ENCODE results near the gene RPRD1A. TPM values are rescaled to one million over a fixed set of nuclear protein-coding genes. Genes with fewer than 3 reads are reported as not detected.
"Not testable (repeated sequence)": the region's sequence is repeated elsewhere in the genome, so short reads cannot be mapped to it uniquely, and the experiment has no call there.

Gene RPRD1A
- total RNA-seq, 1 experiment from 2014 or later: 65.1 TPM

DNA sequence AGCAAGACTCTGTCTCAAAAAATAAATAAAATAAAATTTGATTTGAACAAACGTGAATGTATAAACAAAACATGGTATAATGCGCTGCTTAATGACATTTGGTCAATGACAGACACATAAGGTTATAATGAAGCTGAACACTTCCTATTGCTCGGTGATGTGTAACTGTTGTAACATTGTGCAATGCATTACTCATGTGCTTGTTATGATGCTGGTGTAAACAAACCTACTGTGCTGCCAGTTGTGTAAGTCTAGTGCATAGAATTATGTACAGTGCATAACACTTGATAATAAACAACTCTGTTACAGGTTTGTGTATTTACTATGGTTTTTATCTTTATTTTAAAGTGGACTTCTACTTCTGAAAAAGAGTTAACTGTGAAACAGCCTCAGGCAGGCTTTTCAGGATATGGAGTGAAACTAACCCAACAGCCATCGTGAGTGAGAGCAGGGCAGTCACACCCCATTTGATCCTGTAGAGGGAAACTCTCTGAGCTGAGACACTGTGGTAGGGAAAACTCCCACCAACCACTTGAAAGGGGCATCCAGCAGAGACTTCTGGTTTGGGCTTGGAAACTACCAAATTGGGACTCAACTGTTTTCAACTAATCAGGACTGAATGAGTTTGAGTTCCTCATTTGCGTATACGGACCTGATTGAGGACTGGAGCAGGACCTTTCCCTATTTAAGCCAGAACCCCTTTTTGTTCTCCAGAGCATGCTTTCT, 8.7 kb upstream of the RPRD1A start:
- no peaks in the 10 kb centered on the region for H3K4me1 ChIP-seq (ENCODE audit: insufficient read depth, low read length, poor library complexity, severe bottlenecking)
- H3K27me3 ChIP-seq (replicated peaks; ENCODE audit: insufficient read depth, low read depth, low read length, poor library complexity): no peaks in the 10 kb centered on the region
- no peaks in the 10 kb centered on the region for H3K9me3 ChIP-seq (ENCODE audit: low read depth, low read length, poor library complexity, severe bottlenecking)
- CTCF ChIA-PET: no interaction called here
- no peak overlapping the region for H3K27ac ChIP-seq (ENCODE audit: low read depth, low read length, poor library complexity, severe bottlenecking)
- DNase-seq (ENCODE audit: low spot score): no peak
- H3K4me3 ChIP-seq (ENCODE audit: low read depth, low read length, poor library complexity, severe bottlenecking): no peak overlapping the region
- POLR2A ChIA-PET (ENCODE audit: low non-redundant PET): no interaction called here
- BruUV-seq (replicated peaks): no TSS peak
- intact Hi-C loops (cut with micrococcal nuclease; ENCODE audit: unreplicated experiment): no loop called here
- H3K36me3 ChIP-seq (ENCODE audit: insufficient read depth, low read length, poor library complexity, severe bottlenecking): no peaks in the 10 kb centered on the region
- TF ChIP-seq, protein P1, sequence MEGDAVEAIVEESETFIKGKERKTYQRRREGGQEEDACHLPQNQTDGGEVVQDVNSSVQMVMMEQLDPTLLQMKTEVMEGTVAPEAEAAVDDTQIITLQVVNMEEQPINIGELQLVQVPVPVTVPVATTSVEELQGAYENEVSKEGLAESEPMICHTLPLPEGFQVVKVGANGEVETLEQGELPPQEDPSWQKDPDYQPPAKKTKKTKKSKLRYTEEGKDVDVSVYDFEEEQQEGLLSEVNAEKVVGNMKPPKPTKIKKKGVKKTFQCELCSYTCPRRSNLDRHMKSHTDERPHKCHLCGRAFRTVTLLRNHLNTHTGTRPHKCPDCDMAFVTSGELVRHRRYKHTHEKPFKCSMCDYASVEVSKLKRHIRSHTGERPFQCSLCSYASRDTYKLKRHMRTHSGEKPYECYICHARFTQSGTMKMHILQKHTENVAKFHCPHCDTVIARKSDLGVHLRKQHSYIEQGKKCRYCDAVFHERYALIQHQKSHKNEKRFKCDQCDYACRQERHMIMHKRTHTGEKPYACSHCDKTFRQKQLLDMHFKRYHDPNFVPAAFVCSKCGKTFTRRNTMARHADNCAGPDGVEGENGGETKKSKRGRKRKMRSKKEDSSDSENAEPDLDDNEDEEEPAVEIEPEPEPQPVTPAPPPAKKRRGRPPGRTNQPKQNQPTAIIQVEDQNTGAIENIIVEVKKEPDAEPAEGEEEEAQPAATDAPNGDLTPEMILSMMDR (conservative IDR thresholded peaks at IDR 0.05; ENCODE audit: low read depth, low read length): no peak
- no peak for TF ChIP-seq EZH2 (IDR thresholded peaks at IDR 0.05; ENCODE audit: borderline replicate concordance, low read depth, low read length, poor library complexity, severe bottlenecking)

DNA sequence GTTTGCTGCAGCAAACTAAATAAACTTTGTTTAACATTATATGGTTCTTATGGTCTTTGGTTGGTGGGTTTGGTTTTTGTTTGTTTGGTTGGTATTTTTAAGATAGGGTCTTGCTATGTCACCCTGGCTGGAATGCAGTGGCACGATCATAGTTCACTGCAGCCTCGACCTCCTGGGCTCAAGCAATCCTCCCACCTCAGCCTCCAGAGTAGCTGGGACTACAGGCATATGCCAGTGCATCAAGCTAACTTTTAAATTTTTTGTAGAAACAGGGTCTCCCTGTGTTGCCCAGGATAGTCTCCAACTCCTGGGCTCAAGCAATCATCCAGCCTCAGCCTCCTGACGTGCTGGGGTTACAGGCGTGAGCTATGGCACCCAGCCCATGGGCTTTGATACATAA, 7.1 kb upstream of the RPRD1A start:
- no peaks in the 10 kb centered on the region for H3K9me3 ChIP-seq (ENCODE audit: low read depth, low read length, poor library complexity, severe bottlenecking)
- TF ChIP-seq, protein P1 (conservative IDR thresholded peaks at IDR 0.05; ENCODE audit: low read depth, low read length): no peak
- TF ChIP-seq EZH2 (IDR thresholded peaks at IDR 0.05; ENCODE audit: borderline replicate concordance, low read depth, low read length, poor library complexity, severe bottlenecking): no peak
- no peak for DNase-seq (ENCODE audit: low spot score)
- no peaks in the 10 kb centered on the region for H3K36me3 ChIP-seq (ENCODE audit: insufficient read depth, low read length, poor library complexity, severe bottlenecking)
- CTCF ChIA-PET: no interaction called here
- no peaks in the 10 kb centered on the region for H3K27me3 ChIP-seq (replicated peaks; ENCODE audit: insufficient read depth, low read depth, low read length, poor library complexity)
- intact Hi-C loops (cut with micrococcal nuclease; ENCODE audit: unreplicated experiment): no loop called here
- H3K27ac ChIP-seq (ENCODE audit: low read depth, low read length, poor library complexity, severe bottlenecking): no peak overlapping the region
- no peak overlapping the region for H3K4me3 ChIP-seq (ENCODE audit: low read depth, low read length, poor library complexity, severe bottlenecking)
- no TSS peak for BruUV-seq (replicated peaks)
- no peaks in the 10 kb centered on the region for H3K4me1 ChIP-seq (ENCODE audit: insufficient read depth, low read length, poor library complexity, severe bottlenecking)
- POLR2A ChIA-PET (ENCODE audit: low non-redundant PET): no interaction called here

DNA sequence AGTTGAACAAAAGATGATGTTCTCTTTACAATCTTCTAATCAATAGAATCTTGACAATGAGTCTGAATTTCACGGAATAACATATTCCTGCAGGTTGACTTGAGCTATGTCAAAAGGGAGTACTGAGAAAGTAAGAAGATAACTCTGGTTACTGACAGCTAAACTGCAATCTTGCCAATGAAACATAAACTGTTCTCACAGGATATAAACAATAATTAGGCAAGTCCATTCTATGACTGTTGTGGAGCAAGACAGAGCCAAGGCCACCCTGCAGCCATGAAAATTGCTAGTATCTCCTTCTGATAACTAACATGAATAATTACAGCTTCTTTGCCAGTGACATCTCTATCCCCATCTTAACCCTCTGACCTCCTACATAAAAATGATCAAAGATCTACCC, 6.3 kb upstream of the RPRD1A start:
- intact Hi-C loops (cut with micrococcal nuclease; ENCODE audit: unreplicated experiment): no loop called here
- TF ChIP-seq, protein P1 (conservative IDR thresholded peaks at IDR 0.05; ENCODE audit: low read depth, low read length): no peak
- no peak for TF ChIP-seq EZH2 (IDR thresholded peaks at IDR 0.05; ENCODE audit: borderline replicate concordance, low read depth, low read length, poor library complexity, severe bottlenecking)
- Histone ChIP-seq H3K4me3 (ENCODE audit: low read depth, low read length, poor library complexity, severe bottlenecking) (no peak overlapping the region), H3K36me3 (ENCODE audit: insufficient read depth, low read length, poor library complexity, severe bottlenecking) (no peaks in the 10 kb centered on the region), H3K27me3 (replicated peaks; ENCODE audit: insufficient read depth, low read depth, low read length, poor library complexity) (no peaks in the 10 kb centered on the region), H3K4me1 (ENCODE audit: insufficient read depth, low read length, poor library complexity, severe bottlenecking) (no peaks in the 10 kb centered on the region), H3K9me3 (ENCODE audit: low read depth, low read length, poor library complexity, severe bottlenecking) (no peaks in the 10 kb centered on the region), H3K27ac (ENCODE audit: low read depth, low read length, poor library complexity, severe bottlenecking) (no peak overlapping the region)
- CTCF ChIA-PET: no interaction called here
- POLR2A ChIA-PET (ENCODE audit: low non-redundant PET): no interaction called here
- BruUV-seq (replicated peaks): no TSS peak
- DNase-seq (ENCODE audit: low spot score): no peak

DNA sequence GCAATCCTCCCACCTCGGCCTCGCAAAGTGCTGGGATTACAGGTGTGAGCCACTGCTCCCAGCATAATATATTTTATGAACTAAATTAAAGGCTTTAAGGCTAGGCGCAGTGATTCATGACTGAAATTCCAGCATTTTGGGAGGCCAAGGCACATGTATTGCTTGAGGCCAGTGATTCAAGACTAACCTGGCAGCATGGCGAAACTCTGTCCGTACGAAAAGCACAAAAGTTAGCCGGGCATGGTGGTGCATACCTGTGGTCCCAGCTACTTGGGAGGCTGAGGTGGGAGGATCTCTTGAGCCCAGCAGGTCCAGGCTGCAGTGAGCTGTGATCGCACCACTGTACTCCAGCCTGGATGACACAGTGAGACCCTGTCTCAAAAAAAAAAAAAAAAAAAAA, 5.0 kb upstream of the RPRD1A start:
- H3K4me3 ChIP-seq (ENCODE audit: low read depth, low read length, poor library complexity, severe bottlenecking); H3K9me3 ChIP-seq (ENCODE audit: low read depth, low read length, poor library complexity, severe bottlenecking); H3K4me1 ChIP-seq (ENCODE audit: insufficient read depth, low read length, poor library complexity, severe bottlenecking); H3K27ac ChIP-seq (ENCODE audit: low read depth, low read length, poor library complexity, severe bottlenecking); H3K36me3 ChIP-seq (ENCODE audit: insufficient read depth, low read length, poor library complexity, severe bottlenecking); CTCF ChIA-PET; BruUV-seq (replicated peaks); POLR2A ChIA-PET (ENCODE audit: low non-redundant PET); H3K27me3 ChIP-seq (replicated peaks; ENCODE audit: insufficient read depth, low read depth, low read length, poor library complexity); intact Hi-C loops (cut with micrococcal nuclease; ENCODE audit: unreplicated experiment); DNase-seq (ENCODE audit: low spot score): not testable (repeated sequence)

Measured in A673 (cell line).